ENCODE results near the gene SNPH. TPM values are rescaled to one million over a fixed set of nuclear protein-coding genes. Genes with fewer than 3 reads are reported as not detected.

The SNPH gene
- total and polyA plus RNA-seq, 11 donors: 4.3 to 17.4 (median 11.1) TPM

DNA sequence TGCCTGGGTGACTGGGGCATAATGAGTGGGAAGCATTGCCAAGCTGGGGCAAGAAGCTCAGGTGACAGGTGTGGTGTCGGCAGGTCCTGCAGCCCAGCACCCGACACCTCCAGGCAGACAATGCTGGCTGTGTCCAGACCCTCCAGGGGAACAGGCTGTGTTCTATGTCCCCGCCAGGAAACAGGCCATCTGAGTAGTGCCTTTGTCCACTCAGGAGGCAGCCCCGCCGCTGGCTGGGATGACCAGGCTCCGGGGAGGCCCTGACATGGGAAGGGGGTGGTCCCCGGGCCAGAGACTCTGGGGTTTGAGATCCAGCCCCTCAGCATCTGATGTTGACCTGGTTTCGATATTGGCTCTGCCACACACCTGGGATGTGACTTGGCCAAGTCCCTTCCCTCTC, 28.4 kb downstream of the SNPH start:
- intact Hi-C loops (cut with DNase I): no loop called here
- H3K4me1 ChIP-seq: peaks cover 0 to 10% (median 0%) of the 10 kb centered on the region in 12 donors
- H3K4me3 ChIP-seq: no peak overlapping the region
- no peaks in the 10 kb centered on the region for H3K9me3 ChIP-seq
- H3K27ac ChIP-seq: no peak overlapping the region
- 73 to 88% (median 84%) methylated on average over 8 of the region's 8 CpGs for WGBS, 4 donors
- ATAC-seq (no peak), DNase-seq (no peak)
- H3K36me3 ChIP-seq: peaks cover 0 to 12% (median 0%) of the 10 kb centered on the region in 9 donors
- no peaks in the 10 kb centered on the region for H3K27me3 ChIP-seq
- TF ChIP-seq, protein P1, sequence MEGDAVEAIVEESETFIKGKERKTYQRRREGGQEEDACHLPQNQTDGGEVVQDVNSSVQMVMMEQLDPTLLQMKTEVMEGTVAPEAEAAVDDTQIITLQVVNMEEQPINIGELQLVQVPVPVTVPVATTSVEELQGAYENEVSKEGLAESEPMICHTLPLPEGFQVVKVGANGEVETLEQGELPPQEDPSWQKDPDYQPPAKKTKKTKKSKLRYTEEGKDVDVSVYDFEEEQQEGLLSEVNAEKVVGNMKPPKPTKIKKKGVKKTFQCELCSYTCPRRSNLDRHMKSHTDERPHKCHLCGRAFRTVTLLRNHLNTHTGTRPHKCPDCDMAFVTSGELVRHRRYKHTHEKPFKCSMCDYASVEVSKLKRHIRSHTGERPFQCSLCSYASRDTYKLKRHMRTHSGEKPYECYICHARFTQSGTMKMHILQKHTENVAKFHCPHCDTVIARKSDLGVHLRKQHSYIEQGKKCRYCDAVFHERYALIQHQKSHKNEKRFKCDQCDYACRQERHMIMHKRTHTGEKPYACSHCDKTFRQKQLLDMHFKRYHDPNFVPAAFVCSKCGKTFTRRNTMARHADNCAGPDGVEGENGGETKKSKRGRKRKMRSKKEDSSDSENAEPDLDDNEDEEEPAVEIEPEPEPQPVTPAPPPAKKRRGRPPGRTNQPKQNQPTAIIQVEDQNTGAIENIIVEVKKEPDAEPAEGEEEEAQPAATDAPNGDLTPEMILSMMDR (IDR thresholded peaks at IDR 0.05): no peak
- TF ChIP-seq POLR2A (IDR thresholded peaks at IDR 0.05): no peak

GRCh38 chr20:1295276-1295930, 29.3 kb downstream of the SNPH start:
- no peak overlapping the region for H3K27ac ChIP-seq
- peaks cover 0 to 10% (median 0%) of the 10 kb centered on the region in 12 donors for H3K4me1 ChIP-seq
- no peak for DNase-seq
- WGBS, 4 donors: 94 to 97% (median 97%) methylated on average over 19 to 20 of the region's 20 CpGs
- no peak for ATAC-seq
- no peaks in the 10 kb centered on the region for H3K9me3 ChIP-seq
- intact Hi-C loops (cut with DNase I): no loop called here
- H3K36me3 ChIP-seq: peaks cover 0 to 15% (median 0%) of the 10 kb centered on the region in 9 donors
- H3K27me3 ChIP-seq: no peaks in the 10 kb centered on the region
- TF ChIP-seq, protein P1 (IDR thresholded peaks at IDR 0.05): no peak
- no peak for TF ChIP-seq POLR2A (IDR thresholded peaks at IDR 0.05)
- no peak overlapping the region for H3K4me3 ChIP-seq

GRCh38 chr20:1296117-1296610, 30.1 kb downstream of the SNPH start:
- no peaks in the 10 kb centered on the region for H3K9me3 ChIP-seq
- H3K4me3 ChIP-seq: no peak overlapping the region
- no peak overlapping the region for H3K27ac ChIP-seq
- intact Hi-C loops (cut with DNase I): no loop called here
- ATAC-seq (no peak), DNase-seq (no peak)
- H3K27me3 ChIP-seq: no peaks in the 10 kb centered on the region
- WGBS, 4 donors: 92 to 95% (median 94%) methylated on average over 20 of the region's 20 CpGs
- peaks cover 0 to 23% (median 4%) of the 10 kb centered on the region in 9 donors for H3K36me3 ChIP-seq
- no peak for TF ChIP-seq POLR2A (IDR thresholded peaks at IDR 0.05)
- TF ChIP-seq, protein P1 (IDR thresholded peaks at IDR 0.05): no peak
- peaks cover 0 to 7% (median 0%) of the 10 kb centered on the region in 12 donors for H3K4me1 ChIP-seq

- H3K4me1 ChIP-seq: peaks cover 0 to 9% (median 0%) of the 10 kb centered on the region in 12 donors
- no peak for ATAC-seq
- DNase-seq: no peak
- 88 to 95% (median 94%) methylated on average over 14 of the region's 14 CpGs for WGBS, 4 donors
- no peaks in the 10 kb centered on the region for H3K27me3 ChIP-seq
- H3K4me3 ChIP-seq: no peak overlapping the region
- no peak for TF ChIP-seq POLR2A (IDR thresholded peaks at IDR 0.05)
- TF ChIP-seq, protein P1 (IDR thresholded peaks at IDR 0.05): no peak
- intact Hi-C loops (cut with DNase I): no loop called here
- no peaks in the 10 kb centered on the region for H3K9me3 ChIP-seq
- H3K36me3 ChIP-seq: peaks cover 0 to 25% (median 4%) of the 10 kb centered on the region in 9 donors
- H3K27ac ChIP-seq: no peak overlapping the region
These were observed 30.8 kb downstream of the SNPH start for GRCh38 chr20:1296922-1297321.
